H1 (cell line): ENCODE results near the gene CHCHD1. TPM values are rescaled to one million over a fixed set of nuclear protein-coding genes. Genes with fewer than 3 reads are reported as not detected.

Source experiments
- CTCF ChIA-PET: fragments of 300-600 bp; sonication (Branson Sonifier 250); formaldehyde crosslinking; loops from one replicate; lab custom pipeline; 2021; ENCODE audit not compliant: partially characterized antibody; lab: Charles Lee
- POLR2A ChIA-PET: fragments of 300-600 bp; sonication (Branson Sonifier 250); formaldehyde crosslinking; loops from one replicate; lab custom pipeline; 2021; ENCODE audit warnings: inconsistent platforms; ENCODE audit not compliant: partially characterized antibody; lab: Charles Lee
- DNase-seq, 2 experiments: peaks; one replicate each; pipeline versions ENCODE4 v3.0.0 to v3.0.0-alpha.2; 2010 to 2022; ENCODE audit warnings: low spot score in 2 of 2, low read depth in 1 of 2, mixed read lengths in 1 of 2
- FAIRE-seq: peaks from 2 replicates; lab custom pipeline; 2011; peaks lifted over from hg19 to GRCh38; lab: Jason Lieb, UNC
- H2AFZ ChIP-seq: 2 replicates; pipeline ENCODE4 v1.8.1; 2012; ENCODE audit warnings: low read length, inconsistent platforms
- H2AK5ac ChIP-seq: 2 replicates; pipeline ENCODE4 v1.6.1; 2013; ENCODE audit warnings: low read depth, low read length
- H2BK120ac ChIP-seq: replicated peaks from 2 replicates; pipeline ENCODE3; 2013; ENCODE audit warnings: low read depth, low read length, inconsistent platforms
- H2BK12ac ChIP-seq: 2 replicates; pipeline ENCODE4 v1.6.1; 2013; ENCODE audit warnings: low read depth, low read length
- H2BK15ac ChIP-seq: 2 replicates; pipeline ENCODE4 v1.6.1; 2013; ENCODE audit warnings: low read length
- H2BK20ac ChIP-seq: 2 replicates; pipeline ENCODE4 v1.6.1; 2013; ENCODE audit warnings: low read length
- H2BK5ac ChIP-seq: 2 replicates; pipeline ENCODE4 v1.6.1; 2013; ENCODE audit warnings: low read depth, low read length
- H3K14ac ChIP-seq: 2 replicates; pipeline ENCODE4 v1.6.1; 2013; ENCODE audit warnings: inconsistent platforms; ENCODE audit not compliant: insufficient read length
- H3K18ac ChIP-seq: 2 replicates; pipeline ENCODE4 v1.6.1; 2013; ENCODE audit warnings: low read length; ENCODE audit errors: extremely low read depth
- H3K23ac ChIP-seq: 2 replicates; pipeline ENCODE4 v1.6.1; 2013; ENCODE audit warnings: inconsistent platforms; ENCODE audit not compliant: insufficient read length
- H3K23me2 ChIP-seq: 2 replicates; pipeline ENCODE4 v1.6.1; 2013; ENCODE audit warnings: low read depth, low read length
- H3K27ac ChIP-seq: 2 replicates; pipeline ENCODE4 v1.6.1; 2011; ENCODE audit warnings: low read depth, low read length, inconsistent platforms
- H3K27me3 ChIP-seq, 4 experiments: replicated peaks in 1 of 4; 1 replicate in 1 of 4; 2 replicates in 3 of 4; pipeline versions ENCODE4 v1.6.1 to v1.8.1; 2011 to 2013; ENCODE audit warnings: low read length in 3 of 4, mild to moderate bottlenecking in 3 of 4, inconsistent platforms in 2 of 4, mixed read lengths in 2 of 4, moderate library complexity in 1 of 4; ENCODE audit not compliant: control insufficient read depth in 3 of 4, insufficient read depth in 3 of 4; ENCODE audit errors: extremely low read depth in 1 of 4
- H3K36me3 ChIP-seq, 4 experiments: 2 replicates each; pipeline versions ENCODE4 v1.6.1 to v1.8.1; 2011 to 2013; ENCODE audit warnings: mild to moderate bottlenecking in 4 of 4, low read length in 3 of 4, moderate library complexity in 2 of 4, control low read depth in 1 of 4, inconsistent platforms in 1 of 4; ENCODE audit not compliant: insufficient read depth in 4 of 4, control insufficient read depth in 2 of 4
- H3K4ac ChIP-seq: replicated peaks from 2 replicates; pipeline ENCODE3; 2013; ENCODE audit warnings: low read length, low read depth, mixed read lengths, inconsistent platforms; ENCODE audit not compliant: insufficient read length
- H3K4me1 ChIP-seq, 4 experiments: replicated peaks in 1 of 4; 1 replicate in 1 of 4; 2 replicates in 3 of 4; pipeline versions ENCODE4 v1.6.1 to v1.8.1; 2011 to 2013; ENCODE audit warnings: low read length in 3 of 4, inconsistent platforms in 2 of 4, mixed read lengths in 1 of 4; ENCODE audit not compliant: insufficient read depth in 4 of 4, control insufficient read depth in 3 of 4
- H3K4me2 ChIP-seq, 2 experiments: 2 replicates each; pipeline versions ENCODE4 v1.6.1 to v1.8.1; 2011 to 2013; ENCODE audit warnings: low read depth in 2 of 2, low read length in 2 of 2, control low read depth in 1 of 2, inconsistent platforms in 1 of 2, mild to moderate bottlenecking in 1 of 2; ENCODE audit not compliant: insufficient read depth in 1 of 2
- H3K4me3 ChIP-seq, 4 experiments: fragments of 200-600, 300-600 bp in 1 of 4; sonication (generic), shearing (Covaris generic), sonication (Bioruptor Twin) in 1 of 4; 2 replicates each; pipeline versions ENCODE4 v1.5.1 to v1.8.1; 2011 to 2016; ENCODE audit warnings: low read length in 4 of 4, low read depth in 3 of 4, control low read depth in 2 of 4, inconsistent platforms in 2 of 4, mild to moderate bottlenecking in 2 of 4, mixed read lengths in 1 of 4, moderate library complexity in 1 of 4; ENCODE audit not compliant: insufficient read depth in 2 of 4; ENCODE audit errors: extremely low read depth in 1 of 4
- H3K56ac ChIP-seq: replicated peaks from 2 replicates; pipeline ENCODE3; 2013; ENCODE audit warnings: low read depth, mild to moderate bottlenecking, mixed read lengths, low read length, inconsistent platforms; ENCODE audit not compliant: insufficient read length
- H3K79me1 ChIP-seq: 2 replicates; pipeline ENCODE4 v1.6.1; 2013; ENCODE audit warnings: low read depth, low read length, control low read depth
- H3K79me2 ChIP-seq, 2 experiments: 2 replicates each; pipeline versions ENCODE4 v1.6.1 to v1.8.1; 2012 to 2013; ENCODE audit warnings: low read length in 2 of 2, mild to moderate bottlenecking in 2 of 2, inconsistent platforms in 1 of 2; ENCODE audit not compliant: insufficient read depth in 2 of 2, control insufficient read depth in 1 of 2
- H3K9ac ChIP-seq, 4 experiments: replicated peaks in 1 of 4; 1 replicate in 1 of 4; 2 replicates in 3 of 4; pipeline versions ENCODE4 v1.6.1 to v1.8.1; 2011 to 2013; ENCODE audit warnings: low read depth in 3 of 4, low read length in 3 of 4, control low read depth in 2 of 4, mild to moderate bottlenecking in 2 of 4, moderate library complexity in 2 of 4, inconsistent platforms in 1 of 4; ENCODE audit errors: extremely low read depth in 1 of 4
- H3K9me3 ChIP-seq, 2 experiments: 2 replicates each; pipeline versions ENCODE4 v1.6.1 to v1.8.1; 2012 to 2013; ENCODE audit warnings: mild to moderate bottlenecking in 2 of 2, moderate library complexity in 2 of 2, control low read depth in 1 of 2, inconsistent platforms in 1 of 2, low read depth in 1 of 2, low read length in 1 of 2, mixed read lengths in 1 of 2; ENCODE audit not compliant: insufficient read depth in 2 of 2
- H4K20me1 ChIP-seq, 2 experiments: replicated peaks in 1 of 2; 2 replicates each; pipeline versions ENCODE3 to v1.8.1; 2011 to 2013; ENCODE audit warnings: inconsistent platforms in 2 of 2, low read length in 2 of 2, mild to moderate bottlenecking in 1 of 2; ENCODE audit not compliant: insufficient read depth in 2 of 2, control insufficient read depth in 1 of 2
- H4K5ac ChIP-seq: 2 replicates; pipeline ENCODE4 v1.6.1; 2013; ENCODE audit warnings: low read length, low read depth, mixed read lengths, inconsistent platforms; ENCODE audit not compliant: insufficient read length
- H4K8ac ChIP-seq: 2 replicates; pipeline ENCODE4 v1.8.0; 2013; ENCODE audit warnings: mild to moderate bottlenecking, moderate library complexity, low read length, inconsistent platforms; ENCODE audit not compliant: insufficient read depth; ENCODE audit errors: extremely low read depth
- H4K91ac ChIP-seq: replicated peaks from 2 replicates; pipeline ENCODE3; 2013; ENCODE audit warnings: low read length, mixed read lengths, inconsistent platforms; ENCODE audit not compliant: insufficient read length
- ATF2 ChIP-seq: IDR thresholded peaks from 2 replicates; pipeline ENCODE4 v1.6.1; 2012; ENCODE audit warnings: low read length, inconsistent platforms
- SP2 ChIP-seq: IDR thresholded peaks from 2 replicates; pipeline ENCODE4 v1.6.1; 2012; ENCODE audit warnings: mild to moderate bottlenecking, low read length, inconsistent platforms
- SUZ12 ChIP-seq: fragments of 200-600 bp; sonication (generic); IDR thresholded peaks from 2 replicates; pipeline ENCODE4 v1.6.1; 2012; ENCODE audit warnings: mild to moderate bottlenecking, inconsistent platforms, low read length, moderate library complexity, mixed read lengths
- WGBS, 2 experiments: shearing (Covaris generic) in 1 of 2; methylation state at CpG; one replicate each; pipeline versions ENCODE4 v1.1.6 to v1.1.7; 2013 to 2015; ENCODE audit warnings: low lambda C conversion rate in 2 of 2, mixed read lengths in 2 of 2, inconsistent platforms in 1 of 2, low coverage in 1 of 2, missing lambda C conversion rate in 1 of 2; ENCODE audit not compliant: insufficient replicate concordance in 2 of 2, insufficient coverage in 1 of 2, insufficient read length in 1 of 2; ENCODE audit errors: extremely low coverage in 1 of 2, missing lambda C conversion rate in 1 of 2; 5-methylcytosine and 5-hydroxymethylcytosine counted together
- polyA plus RNA-seq, 7 experiments: library from polyadenylated mRNA; depleted of rRNA in 3 of 7; stranded (reverse) in 5 of 7; unstranded in 2 of 7; fragments of >200 nt in 5 of 7; fragments of 200-250 nt in 2 of 7; gene quantifications; 1 replicate in 5 of 7; 2 replicates in 1 of 7; 4 replicates in 1 of 7; pipeline versions ENCODE4 v1.2.1 to v1.2.3, GENCODE V29; 2011 to 2013; ENCODE audit warnings: missing spikeins in 2 of 7, mixed read lengths in 2 of 7
- total RNA-seq: library from RNA; stranded (reverse); fragmentation: NEBNext Ultra II Directional; extraction: Animal tissue kit (Norgen Biotek cat#: 25700); gene quantifications from 2 replicates; pipeline ENCODE4 v1.2.1, GENCODE V29; 2021

The CHCHD1 gene
- total and polyA plus RNA-seq, 2 of the 8 experiments (the other 6 are each of a cell fraction or from before 2014, with no cell fraction given): 44.9 to 58.1 TPM

GRCh38 chr10:73779018-73779417, 2.8 kb upstream of the CHCHD1 start:
- peaks cover 0 to 5% (median 4%) of the 10 kb centered on the region in 4 experiments; a peak in 4 of 7 replicates for H3K4me1 ChIP-seq
- H3K27me3 ChIP-seq: no peaks in the 10 kb centered on the region; a peak in 1 of 7 replicates
- H2BK12ac ChIP-seq: no peak overlapping the region
- DNase-seq (no peak), FAIRE-seq (no peak)
- H2BK20ac ChIP-seq: no peak overlapping the region
- no peak overlapping the region for H2AK5ac ChIP-seq
- TF ChIP-seq SUZ12: no peak
- no peak for TF ChIP-seq SP2
- no peak for TF ChIP-seq ATF2
- peaks cover 2% of the 10 kb centered on the region; the same call in 1 of the 2 replicates for H3K79me1 ChIP-seq
- H4K91ac ChIP-seq: no peak overlapping the region
- ChIA-PET CTCF (interaction anchor here (0.7 kb wide), 3 partner anchors 16 to 1733 kb away, joined by 3 to 6 read pairs (median 4); no protein-coding TSS in a partner anchor), POLR2A (interaction anchor here (1.4 to 2.0 kb wide), 7 partner anchors 9 to 36 kb away, joined by 3 to 8 read pairs (median 5); no protein-coding TSS in a partner anchor)
- H3K18ac ChIP-seq: no peak overlapping the region
- no peak overlapping the region for H3K4ac ChIP-seq
- H4K8ac ChIP-seq: no peak overlapping the region
- peaks cover 2% of the 10 kb centered on the region; the same call in 1 of the 2 replicates for H3K23me2 ChIP-seq
- H3K14ac ChIP-seq: no peak overlapping the region
- no peak overlapping the region for H4K5ac ChIP-seq
- no peak overlapping the region for H2BK5ac ChIP-seq
- 91% methylated on average over 5 of the region's 5 CpGs; no CpG with 5 or more reads in 1 of the 2 experiments for WGBS, 2 experiments
- H2AFZ ChIP-seq: no peak overlapping the region
- H3K4me3 ChIP-seq: no peak overlapping the region
- H2BK120ac ChIP-seq: no peak overlapping the region
- no peaks in the 10 kb centered on the region for H3K9me3 ChIP-seq
- no peak overlapping the region for H3K56ac ChIP-seq
- no peak overlapping the region for H3K4me2 ChIP-seq
- peaks cover 6 to 46% of the 10 kb centered on the region in 2 experiments; a peak in 3 of 4 replicates for H3K79me2 ChIP-seq
- no peak overlapping the region for H2BK15ac ChIP-seq
- peaks cover 0 to 45% (median 10%) of the 10 kb centered on the region in 4 experiments; a peak in 6 of 8 replicates for H3K36me3 ChIP-seq
- no peak overlapping the region for H3K9ac ChIP-seq
- peaks cover 2 to 9% of the 10 kb centered on the region in 2 experiments for H4K20me1 ChIP-seq
- H3K27ac ChIP-seq: no peak overlapping the region
- no peak overlapping the region for H3K23ac ChIP-seq
